Tibial nerve (tissue), 4 donors: ENCODE measurements around the gene ZNF181.

ENCODE experiments used
- EP300 ChIP-seq, 2 donors: sonication (generic); formaldehyde crosslinking; IDR thresholded peaks; one replicate each; pipeline ENCODE4 v1.6.1; 2017; ENCODE audit warnings: antibody characterized with exemption in 2 of 2, mild to moderate bottlenecking in 1 of 2
- POLR2A ChIP-seq, 2 donors: fragments of 450-650 bp; IDR thresholded peaks; one replicate each; pipeline ENCODE4 v1.6.1; 2017; ENCODE audit warnings: antibody characterized with exemption in 2 of 2, mild to moderate bottlenecking in 2 of 2, moderate library complexity in 2 of 2
- TF ChIP-seq, protein P1 (sequence below), 5 experiments: fragments of 200-600 bp in 3 of 5; fragments of 450-650 bp in 2 of 5; sonication (generic) in 3 of 5; IDR thresholded peaks; one replicate each; pipeline ENCODE4 v1.5.1; 2016 to 2019; ENCODE audit warnings: antibody characterized with exemption in 5 of 5, mild to moderate bottlenecking in 3 of 5, moderate library complexity in 2 of 5

- TF ChIP-seq POLR2A (IDR thresholded peaks at IDR 0.05) (no peak), EP300 (IDR thresholded peaks at IDR 0.05) (no peak)
- TF ChIP-seq, protein P1, sequence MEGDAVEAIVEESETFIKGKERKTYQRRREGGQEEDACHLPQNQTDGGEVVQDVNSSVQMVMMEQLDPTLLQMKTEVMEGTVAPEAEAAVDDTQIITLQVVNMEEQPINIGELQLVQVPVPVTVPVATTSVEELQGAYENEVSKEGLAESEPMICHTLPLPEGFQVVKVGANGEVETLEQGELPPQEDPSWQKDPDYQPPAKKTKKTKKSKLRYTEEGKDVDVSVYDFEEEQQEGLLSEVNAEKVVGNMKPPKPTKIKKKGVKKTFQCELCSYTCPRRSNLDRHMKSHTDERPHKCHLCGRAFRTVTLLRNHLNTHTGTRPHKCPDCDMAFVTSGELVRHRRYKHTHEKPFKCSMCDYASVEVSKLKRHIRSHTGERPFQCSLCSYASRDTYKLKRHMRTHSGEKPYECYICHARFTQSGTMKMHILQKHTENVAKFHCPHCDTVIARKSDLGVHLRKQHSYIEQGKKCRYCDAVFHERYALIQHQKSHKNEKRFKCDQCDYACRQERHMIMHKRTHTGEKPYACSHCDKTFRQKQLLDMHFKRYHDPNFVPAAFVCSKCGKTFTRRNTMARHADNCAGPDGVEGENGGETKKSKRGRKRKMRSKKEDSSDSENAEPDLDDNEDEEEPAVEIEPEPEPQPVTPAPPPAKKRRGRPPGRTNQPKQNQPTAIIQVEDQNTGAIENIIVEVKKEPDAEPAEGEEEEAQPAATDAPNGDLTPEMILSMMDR (IDR thresholded peaks at IDR 0.05), result no peak
These were observed 577 bp downstream of the ZNF181 start for GRCh38 chr19:34734537-34735103.
